ENCODE data around the gene GULP1.
A peak's percentile ranks its signal among the peaks of the same experiment; 100 is the strongest.

Gene GULP1

DNA sequence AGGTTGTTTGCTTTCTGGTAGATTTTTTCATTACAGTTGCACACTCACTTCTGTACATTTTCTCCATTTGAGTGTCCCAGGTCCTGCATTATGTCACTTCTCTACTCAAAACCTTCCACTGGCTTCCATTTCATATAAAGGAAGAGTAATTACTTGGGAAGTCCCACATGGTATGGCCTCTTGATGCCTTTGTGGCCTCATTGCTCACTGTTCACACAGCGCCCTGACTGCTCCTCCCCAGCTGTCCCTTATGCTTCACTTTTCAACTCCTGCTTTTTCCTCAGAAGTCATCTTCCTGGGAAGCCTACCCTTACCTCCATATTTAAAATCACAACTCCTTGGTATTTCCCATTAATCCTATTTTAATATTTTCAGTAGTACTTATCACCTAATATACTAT is 24.7 kb downstream of the GULP1 start:
- no peak overlapping the region for H3K27ac ChIP-seq
- no peak for TF ChIP-seq ZFX (IDR thresholded peaks at IDR 0.05)
- TF ChIP-seq, protein P1, sequence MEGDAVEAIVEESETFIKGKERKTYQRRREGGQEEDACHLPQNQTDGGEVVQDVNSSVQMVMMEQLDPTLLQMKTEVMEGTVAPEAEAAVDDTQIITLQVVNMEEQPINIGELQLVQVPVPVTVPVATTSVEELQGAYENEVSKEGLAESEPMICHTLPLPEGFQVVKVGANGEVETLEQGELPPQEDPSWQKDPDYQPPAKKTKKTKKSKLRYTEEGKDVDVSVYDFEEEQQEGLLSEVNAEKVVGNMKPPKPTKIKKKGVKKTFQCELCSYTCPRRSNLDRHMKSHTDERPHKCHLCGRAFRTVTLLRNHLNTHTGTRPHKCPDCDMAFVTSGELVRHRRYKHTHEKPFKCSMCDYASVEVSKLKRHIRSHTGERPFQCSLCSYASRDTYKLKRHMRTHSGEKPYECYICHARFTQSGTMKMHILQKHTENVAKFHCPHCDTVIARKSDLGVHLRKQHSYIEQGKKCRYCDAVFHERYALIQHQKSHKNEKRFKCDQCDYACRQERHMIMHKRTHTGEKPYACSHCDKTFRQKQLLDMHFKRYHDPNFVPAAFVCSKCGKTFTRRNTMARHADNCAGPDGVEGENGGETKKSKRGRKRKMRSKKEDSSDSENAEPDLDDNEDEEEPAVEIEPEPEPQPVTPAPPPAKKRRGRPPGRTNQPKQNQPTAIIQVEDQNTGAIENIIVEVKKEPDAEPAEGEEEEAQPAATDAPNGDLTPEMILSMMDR (conservative IDR thresholded peaks at IDR 0.05): no peak

- TF ChIP-seq ZFX (IDR thresholded peaks at IDR 0.05): no peak
- TF ChIP-seq, protein P1 (conservative IDR thresholded peaks at IDR 0.05): no peak
- no peak overlapping the region for H3K27ac ChIP-seq
Observed at GRCh38 chr2:188316791-188317423, 25.2 kb downstream of the GULP1 start.

GRCh38 chr2:188318161-188318749 is 26.6 kb downstream of the GULP1 start:
- H3K27ac ChIP-seq: peak overlapping the region; percentile 39; the same call in 1 of the 2 replicates
- no peak for TF ChIP-seq ZFX (IDR thresholded peaks at IDR 0.05)
- TF ChIP-seq, protein P1 (conservative IDR thresholded peaks at IDR 0.05): no peak

- H3K27ac ChIP-seq: no peak overlapping the region
- TF ChIP-seq, protein P1 (conservative IDR thresholded peaks at IDR 0.05): no peak; the same call in 1 of the 2 replicates
- TF ChIP-seq ZFX (IDR thresholded peaks at IDR 0.05): no peak
Observed at GRCh38 chr2:188319838-188320237, 28.2 kb downstream of the GULP1 start.

GRCh38 chr2:188320861-188321260 is 29.2 kb downstream of the GULP1 start:
- no peak overlapping the region for H3K27ac ChIP-seq
- TF ChIP-seq, protein P1 (conservative IDR thresholded peaks at IDR 0.05): no peak
- no peak for TF ChIP-seq ZFX (IDR thresholded peaks at IDR 0.05)

DNA sequence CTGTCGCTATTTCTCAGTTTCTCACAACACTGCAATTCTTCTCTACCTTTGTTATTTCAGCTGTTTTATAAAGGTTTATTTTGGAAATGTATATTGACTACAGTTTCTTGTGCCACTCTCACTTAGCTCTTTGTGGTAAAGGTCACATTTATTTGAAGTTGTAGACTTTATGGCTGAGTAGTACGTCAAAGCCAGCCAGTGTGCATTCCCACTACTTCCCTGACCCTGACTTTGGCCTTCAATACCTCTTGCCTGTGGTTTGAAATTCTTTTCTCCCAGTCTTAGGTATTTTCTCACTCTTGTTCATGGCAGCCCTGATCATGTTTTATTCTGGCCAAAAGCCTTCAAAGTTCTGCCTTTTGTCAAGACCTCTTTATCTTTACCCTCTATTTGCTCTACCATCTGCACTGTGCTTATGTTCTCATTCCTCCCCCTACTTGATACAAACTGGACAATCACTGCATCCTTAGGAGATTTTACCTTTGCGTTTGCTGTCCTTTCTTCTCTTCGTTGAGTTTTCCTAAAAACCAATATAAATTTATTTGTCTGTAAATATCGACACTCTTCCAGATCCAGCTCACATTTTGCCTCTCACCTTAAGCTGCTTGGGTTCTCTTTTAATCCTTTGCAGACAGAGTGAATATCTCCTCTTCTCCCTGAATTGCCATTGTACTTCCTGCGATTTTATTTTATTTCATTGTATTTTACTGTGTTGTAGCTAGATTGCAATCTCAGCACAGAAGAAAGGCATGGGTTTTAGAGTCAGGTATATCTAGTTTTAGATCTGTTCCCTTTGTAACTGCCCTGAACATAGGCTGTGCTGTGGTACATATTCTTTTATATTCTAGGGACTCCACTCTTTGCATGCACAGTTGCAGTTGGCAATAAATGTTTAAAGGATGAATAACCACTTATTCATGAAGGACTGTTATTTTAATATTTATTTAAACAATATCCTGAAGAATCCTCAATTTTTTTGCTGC is 31.2 kb downstream of the GULP1 start:
- no peak overlapping the region for H3K27ac ChIP-seq
- TF ChIP-seq ZFX (IDR thresholded peaks at IDR 0.05): no peak
- TF ChIP-seq, protein P1 (conservative IDR thresholded peaks at IDR 0.05): no peak
